GM21786 (cell line): ENCODE results near the gene PDE2A.
"Not testable (repeated sequence)": the region's sequence is repeated elsewhere in the genome, so short reads cannot be mapped to it uniquely, and the experiment has no call there.

Source experiments
- ATAC-seq: cut with Tn5 transposase; IDR thresholded peaks from one replicate; pipeline ENCODE4 v1.9.1; 2021; ENCODE audit not compliant: unreplicated experiment

The PDE2A gene

GRCh38 chr11:72578991-72579815 is 95.0 kb downstream of the PDE2A start:
- ATAC-seq: no peak

GRCh38 chr11:72578566-72578965 is 95.7 kb downstream of the PDE2A start:
- no peak for ATAC-seq

- no peak for ATAC-seq
Measured at GRCh38 chr11:72578051-72578450, 96.2 kb downstream of the PDE2A start.

GRCh38 chr11:72577271-72577721 is 96.9 kb downstream of the PDE2A start:
- ATAC-seq: no peak

GRCh38 chr11:72576661-72577060 is 97.6 kb downstream of the PDE2A start:
- no peak for ATAC-seq

GRCh38 chr11:72576243-72576595 is 98.0 kb downstream of the PDE2A start:
- ATAC-seq: no peak

GRCh38 chr11:72575533-72576242 is 98.5 kb downstream of the PDE2A start:
- no peak for ATAC-seq

- ATAC-seq: no peak
Measured at GRCh38 chr11:72574548-72575460, 99.4 kb downstream of the PDE2A start.

GRCh38 chr11:72573855-72574445 is 100.3 kb downstream of the PDE2A start:
- no peak for ATAC-seq

- ATAC-seq: no peak
Measured at GRCh38 chr11:72573072-72573854, 101.0 kb downstream of the PDE2A start.

- not testable (repeated sequence) for ATAC-seq
Measured at GRCh38 chr11:72572540-72572939, 101.7 kb downstream of the PDE2A start.

- no peak for ATAC-seq
Measured at GRCh38 chr11:72570893-72571661, 103.1 kb downstream of the PDE2A start.

- ATAC-seq: no peak
Measured at GRCh38 chr11:72569966-72570892, 104.0 kb downstream of the PDE2A start.

GRCh38 chr11:72568861-72569260 is 105.4 kb downstream of the PDE2A start:
- ATAC-seq: no peak

GRCh38 chr11:72562431-72562830 is 111.8 kb downstream of the PDE2A start:
- no peak for ATAC-seq

GRCh38 chr11:72561856-72562255 is 112.4 kb downstream of the PDE2A start:
- ATAC-seq: no peak

GRCh38 chr11:72560864-72561263 is 113.4 kb downstream of the PDE2A start:
- not testable (repeated sequence) for ATAC-seq

GRCh38 chr11:72556433-72556832 is 117.8 kb downstream of the PDE2A start:
- ATAC-seq: no peak
